Measurements from ENCODE around the gene LRGUK. TPM values are rescaled to one million over a fixed set of nuclear protein-coding genes. Genes with fewer than 3 reads are reported as not detected.

LRGUK gene
- total RNA-seq, 1 experiment from 2014 or later: 1.9 TPM

- Mint-ChIP-seq H3K4me1 (peaks cover 11% of the 10 kb centered on the region), H3K27ac (no peak overlapping the region), H3K9me3 (no peaks in the 10 kb centered on the region), H3K36me3 (no peaks in the 10 kb centered on the region), H3K4me3 (no peak overlapping the region), H3K27me3 (ENCODE audit: low read depth) (no peaks in the 10 kb centered on the region)
- DNase-seq (ENCODE audit: low spot score): no peak
- ChIA-PET CTCF (interaction anchor here (1.9 kb wide), 1 partner anchor 136 kb away, joined by 7 read pairs; no protein-coding TSS in a partner anchor), POLR2A (no interaction called here)
- TF ChIP-seq ZNF423 (CRISPR knock-in tag; IDR thresholded peaks at IDR 0.05): no peak
- no peak for TF ChIP-seq HMGXB4 (CRISPR knock-in tag; IDR thresholded peaks at IDR 0.05)
- TF ChIP-seq ATF3 (CRISPR knock-in tag; conservative IDR thresholded peaks at IDR 0.05): no peak
- no peak for TF ChIP-seq PRRX2 (CRISPR knock-in tag; IDR thresholded peaks at IDR 0.05)
- no peak for TF ChIP-seq KAT7 (CRISPR knock-in tag; IDR thresholded peaks at IDR 0.05; ENCODE audit: borderline replicate concordance)
- TF ChIP-seq ZBTB21 (CRISPR knock-in tag; IDR thresholded peaks at IDR 0.05; ENCODE audit: borderline replicate concordance): no peak
- TF ChIP-seq SMAD4 (CRISPR knock-in tag; IDR thresholded peaks at IDR 0.05): no peak
- no peak for TF ChIP-seq ZNF425 (CRISPR knock-in tag; conservative IDR thresholded peaks at IDR 0.05)
- TF ChIP-seq CTCF (IDR thresholded peaks at IDR 0.05): no peak
- no peak for TF ChIP-seq STAT6 (CRISPR knock-in tag; conservative IDR thresholded peaks at IDR 0.05; ENCODE audit: low read depth)
- ATAC-seq: no peak
These were observed 157.8 kb downstream of the LRGUK start for GRCh38 chr7:134284952-134285351.

GRCh38 chr7:134287916-134288659 is 160.9 kb downstream of the LRGUK start:
- ATAC-seq (no peak; the same call in 1 of the 2 replicates), DNase-seq (ENCODE audit: low spot score) (no peak)
- Mint-ChIP-seq H3K27me3 (ENCODE audit: low read depth) (no peaks in the 10 kb centered on the region), H3K4me1 (peaks cover 14% of the 10 kb centered on the region), H3K36me3 (no peaks in the 10 kb centered on the region), H3K4me3 (no peak overlapping the region), H3K27ac (peak overlapping the region; percentile 54; the same call in 1 of the 2 replicates), H3K9me3 (no peaks in the 10 kb centered on the region)
- POLR2A ChIA-PET: no interaction called here
- CTCF ChIA-PET: no interaction called here
- TF ChIP-seq RORB (CRISPR knock-in tag; IDR thresholded peaks at IDR 0.05): no peak
- no peak for TF ChIP-seq CREM (CRISPR knock-in tag; IDR thresholded peaks at IDR 0.05)
- TF ChIP-seq ELF4 (CRISPR knock-in tag; IDR thresholded peaks at IDR 0.05; ENCODE audit: low read depth): no peak
- no peak for TF ChIP-seq GRHL2 (CRISPR knock-in tag; IDR thresholded peaks at IDR 0.05; ENCODE audit: insufficient replicate concordance, severe bottlenecking)
- no peak for TF ChIP-seq HMGA2 (CRISPR knock-in tag; IDR thresholded peaks at IDR 0.05)
- TF ChIP-seq MLX (CRISPR knock-in tag; IDR thresholded peaks at IDR 0.05): no peak
- TF ChIP-seq ZNF232 (CRISPR knock-in tag; IDR thresholded peaks at IDR 0.05): no peak
- TF ChIP-seq MAX (CRISPR knock-in tag; IDR thresholded peaks at IDR 0.05): no peak
- no peak for TF ChIP-seq E2F1 (CRISPR knock-in tag; IDR thresholded peaks at IDR 0.05)
- TF ChIP-seq ZNF416 (CRISPR knock-in tag; IDR thresholded peaks at IDR 0.05): no peak
- TF ChIP-seq ETV6 (CRISPR knock-in tag; IDR thresholded peaks at IDR 0.05): no peak
